DMS53 treated with DMSO at 0.1 percent for 48 hours (cell line): ENCODE results near the gene PLCB4.
A peak's percentile ranks its signal among the peaks of the same experiment; 100 is the strongest.

Source experiments
- DNase-seq: peaks from one replicate; lab custom pipeline; 2025; ENCODE audit not compliant: unreplicated experiment; lab: John Stamatoyannopoulos, UW

PLCB4 gene

DNA sequence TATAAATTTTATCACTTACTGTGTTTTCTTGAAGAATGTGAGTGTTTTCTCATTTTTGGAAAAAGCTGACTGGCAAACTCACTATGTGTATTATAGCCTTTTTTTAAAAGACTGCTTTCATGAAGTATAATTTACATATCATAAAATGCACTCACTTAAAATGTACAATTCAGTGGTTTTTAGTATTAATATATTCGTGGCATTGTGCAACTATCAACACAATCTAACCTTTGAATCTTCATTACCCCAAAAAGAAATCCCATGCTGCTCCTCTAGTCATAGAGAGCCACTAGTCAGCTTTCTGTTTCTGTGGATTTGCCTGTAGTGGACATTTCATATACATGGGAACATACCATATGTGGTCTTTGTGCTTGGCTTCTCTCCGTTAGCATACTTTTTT lies 143.8 kb downstream of the PLCB4 start:
- no peak for DNase-seq

DNA sequence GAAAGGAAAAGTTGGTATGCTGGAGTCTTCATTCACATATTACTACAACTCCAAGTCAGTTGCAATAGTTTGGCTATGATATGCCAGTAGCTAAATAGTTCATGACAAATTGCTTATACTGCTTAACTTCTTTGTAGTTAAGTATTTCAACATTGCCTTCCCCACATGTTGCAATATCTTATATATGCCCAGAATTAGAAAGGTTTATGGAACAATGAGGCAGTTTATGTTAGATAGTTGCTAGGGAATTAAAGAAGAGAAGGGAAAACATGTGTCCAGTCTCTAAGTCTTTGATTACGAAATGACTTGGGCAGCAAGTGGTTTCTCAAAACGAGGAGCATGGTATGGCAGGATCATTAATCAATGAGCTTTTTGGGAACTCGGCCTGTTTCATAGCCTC lies 145.8 kb downstream of the PLCB4 start:
- DNase-seq: no peak

DNA sequence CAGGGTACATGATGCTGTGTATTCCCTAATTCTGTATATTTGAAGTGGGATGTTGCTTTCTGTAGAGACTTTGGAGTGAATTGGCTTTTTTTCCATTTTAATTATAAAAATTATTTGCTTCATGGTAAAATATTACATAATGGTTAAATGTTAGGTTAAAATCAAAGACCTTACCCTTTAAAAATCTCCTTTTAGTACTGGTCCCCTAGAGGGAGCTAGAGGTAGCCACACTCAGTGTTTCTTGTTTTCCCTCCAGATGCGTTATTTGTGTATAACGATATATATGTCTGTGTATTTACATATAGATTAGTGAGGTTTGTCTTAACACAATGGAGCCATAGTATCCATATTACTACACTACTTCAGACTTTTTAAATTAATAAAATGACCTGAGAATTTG lies 146.7 kb downstream of the PLCB4 start:
- DNase-seq: peak; percentile 33

DNA sequence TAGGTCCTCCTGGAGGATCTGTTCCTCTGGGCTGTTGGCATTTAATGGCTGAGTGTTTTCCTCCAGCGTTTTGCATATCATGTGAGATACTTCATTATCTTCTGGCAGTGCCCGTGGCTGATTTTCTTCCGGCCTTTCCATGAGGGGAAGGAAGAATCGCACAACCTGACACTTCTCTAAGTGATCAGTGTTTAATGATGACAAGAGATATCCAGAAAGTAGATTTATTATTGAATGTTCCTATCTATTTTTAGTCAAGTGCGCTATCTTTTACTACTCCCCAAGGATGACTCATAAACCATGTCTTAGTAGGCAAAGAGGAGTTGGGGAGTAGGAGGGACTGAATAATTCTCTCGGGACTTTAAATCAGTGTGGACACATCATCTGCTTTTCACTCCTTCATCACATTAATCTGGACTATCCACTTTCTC lies 149.7 kb downstream of the PLCB4 start:
- no peak for DNase-seq

DNA sequence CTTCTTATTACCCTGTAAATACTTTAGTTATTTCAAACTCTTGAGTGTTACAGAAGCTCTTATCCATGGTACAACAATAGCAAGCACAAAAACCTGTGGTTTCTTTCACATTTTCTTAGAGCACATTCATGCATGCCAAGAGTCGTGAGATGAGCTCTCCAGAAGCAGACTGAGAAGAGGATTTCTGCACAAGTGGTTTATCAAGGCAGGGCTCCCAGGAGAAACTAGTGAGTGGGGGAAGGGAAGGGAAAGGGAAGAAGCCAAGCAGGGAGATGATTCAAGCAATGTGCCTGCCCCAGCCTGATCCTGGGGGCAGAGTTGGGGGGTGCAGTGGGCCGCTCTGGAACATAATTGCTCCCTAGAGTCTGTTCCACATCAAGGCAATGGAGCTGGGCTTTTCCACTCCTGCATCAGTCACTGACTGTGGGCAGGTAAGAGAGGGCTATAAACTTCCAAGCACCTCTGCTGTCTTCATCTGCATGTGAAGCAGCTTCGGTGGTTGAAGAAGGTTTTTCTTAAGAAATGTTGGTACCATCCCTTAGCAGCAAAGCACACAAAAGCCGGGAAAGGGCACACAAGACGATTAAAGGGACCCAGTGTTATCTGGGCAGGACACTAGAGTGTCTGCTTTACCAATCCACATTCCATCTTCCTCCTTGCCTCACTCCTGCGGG lies 152.1 kb downstream of the PLCB4 start:
- no peak for DNase-seq

DNA sequence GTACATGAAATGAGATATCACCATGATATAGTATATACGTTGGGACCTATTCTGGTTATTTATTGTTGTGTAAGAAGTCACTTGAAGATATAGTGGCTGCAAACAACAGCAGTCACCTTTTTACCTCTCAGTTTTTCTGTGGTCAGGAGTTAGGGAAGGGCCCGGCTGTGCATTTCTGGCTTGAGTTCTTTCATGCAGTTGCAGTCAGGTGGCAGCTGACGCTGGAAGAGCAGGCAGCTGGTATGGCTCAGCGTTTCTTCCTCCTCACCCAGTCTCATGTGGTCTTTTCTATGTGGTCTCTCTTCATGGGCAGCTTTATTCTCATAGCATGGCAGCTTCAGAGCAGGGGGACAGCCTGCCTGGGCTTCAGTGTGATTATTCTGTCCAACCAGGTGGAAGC lies 154.4 kb downstream of the PLCB4 start:
- no peak for DNase-seq

DNA sequence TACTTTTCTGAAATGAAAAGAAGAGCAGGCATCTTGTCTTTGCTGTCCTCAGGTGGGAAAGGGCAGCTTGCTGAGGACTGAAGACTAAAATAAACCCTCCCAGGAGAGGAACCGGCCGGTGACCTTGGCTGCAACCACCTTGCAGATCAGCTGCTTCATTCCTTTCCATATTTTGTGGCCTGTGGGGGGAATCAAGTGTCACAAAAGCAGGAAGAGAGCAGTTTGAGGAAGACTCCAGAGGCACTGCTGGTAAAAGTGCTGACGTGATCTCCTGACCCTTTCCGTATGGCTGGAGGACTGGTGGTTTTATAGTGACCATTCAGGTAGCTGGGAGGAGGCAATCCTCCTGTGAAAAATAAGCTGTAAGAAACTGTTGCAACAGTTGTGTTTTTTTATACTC lies 157.0 kb downstream of the PLCB4 start:
- DNase-seq: no peak

DNA sequence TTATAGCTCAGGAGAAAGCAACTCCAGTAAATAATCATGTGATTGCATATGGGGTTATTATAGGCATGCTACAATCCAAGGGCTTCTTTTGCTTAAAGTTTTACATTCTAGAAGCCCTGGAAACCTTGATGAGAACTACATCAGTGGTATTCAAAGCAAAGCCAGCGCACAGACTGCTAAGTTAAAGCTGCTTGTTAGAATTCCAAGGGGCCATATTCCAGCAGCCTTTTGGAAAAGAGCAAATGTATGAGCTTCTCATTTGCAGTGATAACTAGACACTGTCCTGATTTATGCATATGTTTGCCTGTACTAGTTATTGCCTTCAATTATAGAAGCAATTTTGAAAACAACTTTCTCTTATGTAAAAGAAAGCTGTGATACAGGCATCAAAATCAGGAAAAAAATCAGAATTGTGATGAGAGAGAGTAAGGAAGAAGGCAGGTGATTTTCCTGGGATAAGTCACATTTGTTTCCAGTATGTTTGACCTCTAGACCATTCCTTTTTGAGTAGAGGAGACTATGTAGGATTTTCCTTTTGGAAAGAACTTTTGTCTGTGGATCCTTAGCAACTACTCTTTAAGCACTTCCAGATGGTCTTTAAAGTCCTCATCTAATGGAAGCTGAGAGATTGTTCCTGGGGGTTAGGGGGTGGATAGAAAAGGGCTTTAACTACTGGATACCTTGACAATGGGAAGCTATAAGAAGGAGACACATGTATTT lies 159.2 kb downstream of the PLCB4 start:
- DNase-seq: no peak

DNA sequence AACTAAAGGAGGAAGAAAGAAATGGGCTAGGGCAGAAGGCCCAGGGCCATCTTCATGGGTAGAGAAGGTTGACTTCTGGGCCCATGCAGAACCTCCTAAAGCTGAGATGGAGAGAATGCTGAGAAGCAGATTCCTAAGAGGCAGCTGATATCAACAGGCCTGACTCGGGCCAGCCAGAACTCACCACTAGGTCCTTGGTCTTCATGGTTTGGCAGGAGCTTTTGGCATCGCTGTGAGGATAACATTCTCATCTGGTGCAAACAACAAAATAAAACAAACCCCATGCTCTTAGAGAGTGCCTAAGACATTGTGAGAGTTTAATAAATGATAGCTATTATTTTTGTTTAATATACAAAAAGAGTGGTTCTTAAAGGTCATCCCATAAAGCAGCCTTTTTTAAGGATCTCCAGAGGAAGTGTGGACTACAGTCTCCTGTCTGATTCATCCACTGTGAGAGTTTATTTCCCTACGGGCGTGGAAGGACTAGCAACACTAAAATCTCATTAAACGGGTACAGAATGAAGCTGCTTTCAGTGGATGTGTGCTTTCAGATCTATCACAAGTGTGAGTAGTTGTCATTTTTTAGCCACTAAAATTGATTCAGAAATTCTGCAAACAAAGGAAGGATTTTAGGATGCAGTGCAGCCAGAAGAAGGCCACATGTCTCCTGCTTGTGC lies 160.0 kb downstream of the PLCB4 start:
- DNase-seq: no peak

DNA sequence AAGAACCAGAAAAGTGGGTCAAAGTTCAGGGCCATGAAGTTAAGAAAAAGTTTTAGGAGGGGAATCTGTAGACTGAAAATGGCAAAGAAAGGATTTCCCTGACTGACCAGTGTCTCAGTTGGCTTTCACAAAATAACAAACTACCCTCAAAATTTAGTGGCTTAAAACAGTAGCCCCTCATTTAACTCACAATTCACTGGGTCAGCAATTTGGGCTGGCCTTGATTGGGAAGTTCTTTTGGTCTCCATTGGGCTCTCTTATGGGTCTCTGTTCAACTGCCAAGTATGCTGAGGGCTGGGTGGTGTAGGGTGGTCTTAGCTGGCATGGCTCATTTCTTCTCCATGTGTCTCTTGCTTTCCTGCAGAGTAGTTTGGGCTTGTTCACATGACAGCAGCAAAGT lies 161.5 kb downstream of the PLCB4 start:
- no peak for DNase-seq

DNA sequence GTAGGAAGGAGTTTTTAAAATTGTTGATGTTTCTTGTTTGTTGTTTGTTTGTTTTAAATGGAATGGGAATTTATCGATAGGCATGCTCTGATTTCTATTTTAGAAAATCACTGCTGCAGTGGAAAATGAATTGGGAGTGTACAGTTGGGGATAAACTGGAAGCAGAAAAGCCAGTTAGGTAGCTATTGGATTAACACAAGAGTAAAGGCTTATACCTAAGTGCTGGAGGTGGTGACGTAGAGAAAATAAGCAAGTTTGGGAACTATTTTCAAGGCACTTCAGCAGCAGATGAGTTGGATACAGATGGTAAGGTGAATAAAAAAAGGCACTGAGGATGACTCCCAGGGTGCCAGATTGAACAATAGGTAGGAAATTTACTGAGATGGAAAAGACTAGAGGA lies 164.9 kb downstream of the PLCB4 start:
- DNase-seq: no peak

DNA sequence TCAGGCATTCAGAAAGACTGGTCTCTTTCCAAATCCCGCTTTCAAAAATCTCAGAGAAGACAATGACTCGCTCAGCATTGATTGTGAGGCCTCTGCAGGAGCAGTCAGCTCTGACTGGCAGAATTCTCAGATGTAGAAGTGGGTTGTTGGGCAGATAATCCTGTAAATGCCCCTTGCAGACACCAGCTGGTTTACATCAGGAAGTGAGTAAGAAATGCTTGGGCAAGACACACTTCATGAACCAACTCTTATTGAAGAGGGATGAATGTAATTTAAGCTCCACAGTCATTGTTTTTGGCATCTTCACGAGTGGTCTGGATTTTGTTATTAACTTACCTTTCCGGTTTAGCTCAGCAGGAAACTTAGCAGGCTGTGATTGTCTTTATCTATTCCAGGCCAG lies 166.6 kb downstream of the PLCB4 start:
- DNase-seq: no peak

DNA sequence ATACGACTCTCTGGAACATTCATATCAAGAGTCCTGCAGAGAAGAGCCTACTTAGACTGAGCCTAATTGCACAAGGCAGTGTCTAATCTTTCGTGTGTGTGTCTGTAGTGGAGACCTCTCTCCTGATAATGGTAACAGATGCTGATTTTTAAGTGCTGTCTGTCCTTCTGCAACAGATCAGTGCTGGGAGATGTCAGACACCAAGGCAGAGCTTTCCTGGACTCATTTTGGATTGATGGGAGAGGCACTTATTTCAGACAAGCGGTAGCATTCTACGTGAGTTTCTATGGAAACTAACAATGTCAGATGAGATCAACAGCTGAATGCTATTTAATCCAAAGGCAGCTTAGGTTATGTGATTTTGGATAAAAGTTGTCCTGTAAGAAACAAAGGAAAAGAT lies 167.6 kb downstream of the PLCB4 start:
- no peak for DNase-seq

DNA sequence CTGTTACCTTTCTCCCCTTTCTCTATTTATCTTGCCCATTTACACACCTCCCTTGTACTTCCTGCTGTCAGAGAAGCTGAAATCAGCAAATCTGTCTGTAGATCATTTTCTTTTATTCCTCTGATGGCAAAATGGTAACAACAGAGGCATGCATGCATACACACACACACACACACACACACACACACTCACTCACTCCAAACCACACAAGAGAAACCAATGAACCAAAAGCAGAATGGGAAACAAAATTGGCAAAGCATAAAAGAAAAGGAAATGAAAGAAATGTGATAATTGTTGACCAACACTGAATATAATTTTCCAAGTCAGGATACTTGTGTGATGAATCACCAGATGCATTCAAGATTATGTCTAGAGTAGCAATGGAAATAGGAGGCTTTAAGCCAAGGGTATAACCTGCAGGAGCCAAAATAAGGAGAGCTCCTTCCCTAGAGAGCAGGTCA lies 172.4 kb downstream of the PLCB4 start:
- DNase-seq: no peak

DNA sequence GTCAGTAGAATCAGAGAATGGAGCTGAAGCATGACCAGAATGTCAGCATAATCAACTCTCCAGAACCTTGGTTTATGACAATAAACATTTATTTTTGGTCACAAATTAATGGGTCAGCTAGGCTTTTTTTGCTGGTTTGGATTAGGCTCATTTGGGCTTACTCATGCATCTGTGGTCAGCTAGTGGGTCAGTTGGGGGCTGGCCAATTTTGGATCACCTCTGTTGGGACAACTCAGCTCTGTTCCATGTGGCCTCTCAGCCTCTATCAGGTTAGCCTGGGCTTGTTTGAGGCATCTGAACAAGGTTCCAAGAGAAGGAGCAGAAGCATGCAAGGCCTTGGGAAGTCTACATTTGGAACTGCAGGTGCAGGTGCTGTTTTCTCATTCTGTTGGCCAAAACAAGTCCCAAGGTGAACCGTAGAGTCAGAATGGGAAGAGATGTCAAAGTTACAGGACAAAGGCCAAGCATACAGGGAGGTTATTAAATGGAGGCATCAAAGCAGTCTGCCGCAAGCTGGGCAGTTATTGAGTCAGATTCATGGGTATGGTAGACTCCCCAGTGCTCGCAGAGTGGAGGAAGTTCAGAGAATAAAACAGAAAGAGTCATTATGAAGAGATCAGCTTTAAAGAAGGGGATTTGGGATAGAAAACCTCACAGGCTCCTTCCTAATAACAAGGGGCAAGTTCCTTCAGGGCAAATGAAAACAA lies 173.0 kb downstream of the PLCB4 start:
- DNase-seq: no peak

DNA sequence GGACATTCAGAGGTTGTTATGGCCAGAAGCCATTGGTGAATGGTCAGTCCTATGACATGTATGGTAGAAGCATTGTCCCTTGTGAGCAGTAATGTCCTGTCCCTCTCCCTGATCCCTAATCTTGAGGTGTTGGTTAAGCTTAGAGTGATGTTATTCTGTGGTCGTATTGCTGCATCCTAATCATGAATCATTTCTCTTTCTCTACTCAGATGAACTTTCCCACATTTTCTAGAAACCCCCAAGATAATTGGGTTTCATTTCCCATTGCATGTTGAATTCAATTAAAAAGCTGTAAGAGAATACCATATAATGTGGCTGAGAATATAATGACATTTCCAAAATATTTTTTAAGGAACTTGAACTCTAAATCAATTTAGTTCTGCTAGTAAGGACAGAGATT lies 175.1 kb downstream of the PLCB4 start:
- DNase-seq: no peak

DNA sequence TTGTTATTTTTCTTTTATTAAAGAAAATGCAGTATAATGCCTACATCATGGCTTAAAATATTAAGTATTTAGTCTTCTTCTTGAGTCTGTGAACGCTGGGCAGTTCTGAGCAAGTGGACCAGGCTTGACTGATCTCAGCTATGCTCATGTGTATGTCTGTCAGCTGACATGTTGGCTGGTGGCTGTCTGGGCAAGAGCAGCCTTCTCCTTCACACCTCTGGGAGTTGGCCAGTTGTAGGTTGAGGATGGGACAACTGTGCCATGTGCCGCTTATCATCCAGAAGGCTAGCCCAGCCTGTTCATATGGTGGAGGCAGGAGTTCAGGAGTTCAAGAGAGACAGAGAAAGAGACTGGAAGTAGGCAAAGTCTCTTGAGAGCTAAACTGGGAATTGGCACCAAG lies 175.9 kb downstream of the PLCB4 start:
- DNase-seq: no peak

DNA sequence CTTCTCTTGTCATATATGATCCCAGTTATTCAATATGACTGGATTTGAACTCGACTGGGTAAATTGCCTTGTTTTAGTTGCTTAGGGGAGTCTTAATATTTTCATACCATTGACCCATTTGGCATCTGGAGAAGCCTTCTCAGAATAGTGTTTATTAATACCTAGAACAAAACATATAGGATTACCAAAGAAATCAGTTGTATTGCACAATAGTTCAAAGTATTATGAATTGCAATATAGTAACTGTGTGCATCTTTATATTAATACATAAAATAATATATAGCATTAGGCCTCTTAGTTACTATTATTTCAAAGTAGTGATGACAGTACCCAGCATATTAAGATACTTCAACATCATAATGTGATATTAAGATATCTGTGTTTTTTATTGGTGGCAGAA lies 177.8 kb downstream of the PLCB4 start:
- DNase-seq: no peak

DNA sequence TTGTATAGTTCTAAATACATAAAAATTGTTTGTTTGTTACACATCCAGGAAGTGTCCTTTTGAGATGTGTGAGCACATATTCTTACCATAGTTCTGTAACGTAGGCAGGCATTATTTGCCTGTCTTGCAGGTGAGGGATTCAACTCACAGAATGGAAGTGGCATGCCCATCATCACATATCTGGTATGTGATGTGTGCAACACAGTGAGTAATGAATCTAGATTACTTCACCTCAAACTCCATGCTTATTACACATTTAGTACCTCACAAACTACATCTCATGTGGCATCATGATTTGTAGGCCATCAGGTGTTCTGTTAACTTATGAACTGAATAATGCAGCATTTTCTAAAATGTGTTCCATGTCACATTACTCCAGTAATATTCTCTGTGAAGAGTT lies 181.6 kb downstream of the PLCB4 start:
- no peak for DNase-seq

DNA sequence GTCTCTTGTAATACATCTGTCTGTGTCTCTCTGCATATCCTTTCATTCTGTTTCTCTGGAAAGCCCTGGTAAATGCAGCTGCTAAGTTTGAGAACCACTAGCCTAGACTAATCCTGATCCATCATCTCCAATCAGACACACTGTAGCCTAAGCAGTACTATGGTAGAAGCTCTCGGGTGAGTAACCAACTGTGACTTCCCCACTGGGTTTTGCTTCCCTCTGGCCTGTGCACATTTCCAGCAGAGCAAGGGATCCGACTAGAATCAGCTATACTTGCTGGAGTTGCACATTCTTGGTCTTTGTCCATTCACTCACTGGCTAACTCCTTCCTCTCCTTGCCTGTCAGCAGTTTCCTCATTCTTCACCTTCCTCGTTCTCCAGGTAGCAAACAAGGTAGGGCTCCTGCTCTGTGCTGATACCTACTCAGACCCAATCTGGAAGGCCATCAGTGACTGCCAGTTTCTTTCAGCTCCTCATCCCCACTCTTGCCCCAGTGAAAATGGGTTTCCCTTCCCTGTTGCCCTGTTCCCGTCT lies 184.2 kb downstream of the PLCB4 start:
- DNase-seq: no peak

DNA sequence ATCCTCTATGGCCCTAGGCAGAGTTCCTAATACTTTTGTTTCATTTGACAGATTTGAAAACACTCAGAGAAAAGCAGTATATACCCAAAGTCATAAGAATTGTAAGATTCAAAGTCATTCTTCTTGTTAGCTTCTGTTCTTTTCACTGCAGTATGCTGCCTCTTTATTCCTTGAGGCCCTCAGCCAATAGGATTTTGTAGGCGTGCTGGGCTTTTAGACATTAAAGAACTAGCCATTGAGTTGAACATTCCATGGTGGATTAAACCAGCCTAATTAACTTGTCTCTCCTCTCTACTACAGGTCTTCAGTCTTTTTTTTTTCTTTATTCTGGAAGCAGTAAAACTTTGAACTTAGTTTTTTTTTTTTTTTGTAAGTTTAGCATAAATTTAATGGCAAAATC lies 186.3 kb downstream of the PLCB4 start:
- DNase-seq: no peak
